HG03342 (cell line): ENCODE results near the gene SHD.

Experiments
- ATAC-seq: cut with Tn5 transposase; IDR thresholded peaks from one replicate; pipeline ENCODE4 v1.9.1; 2021; ENCODE audit warnings: mild to moderate bottlenecking, moderate library complexity; ENCODE audit not compliant: unreplicated experiment

Gene SHD

GRCh38 chr19:4297901-4298809, 19.1 kb downstream of the SHD start:
- no peak for ATAC-seq

- no peak for ATAC-seq
Measured at GRCh38 chr19:4298810-4299550, 19.9 kb downstream of the SHD start.

GRCh38 chr19:4300589-4300988, 21.5 kb downstream of the SHD start:
- ATAC-seq: no peak

GRCh38 chr19:4301590-4302242, 22.6 kb downstream of the SHD start:
- ATAC-seq: no peak

- ATAC-seq: no peak
Measured at GRCh38 chr19:4302243-4302640, 23.2 kb downstream of the SHD start, which contains the start of gene TMIGD2. TMIGD2 (minus strand) TSS chr19:4302389; CDS start chr19:4302385, 4 bp downstream.

- ATAC-seq: no peak
Measured at GRCh38 chr19:4303819-4304537, 24.9 kb downstream of the SHD start.

GRCh38 chr19:4304538-4305256, 25.6 kb downstream of the SHD start, which contains the start of gene FSD1:
FSD1 (plus strand) TSS chr19:4304598; CDS start chr19:4304747, 149 bp downstream.
- ATAC-seq: no peak

GRCh38 chr19:4305257-4305612, 26.2 kb downstream of the SHD start:
- no peak for ATAC-seq

- ATAC-seq: no peak
Measured at GRCh38 chr19:4305659-4306058, 26.6 kb downstream of the SHD start.

- no peak for ATAC-seq
Measured at GRCh38 chr19:4310247-4311121, 31.4 kb downstream of the SHD start.

- no peak for ATAC-seq
Measured at GRCh38 chr19:4313847-4314490, 34.9 kb downstream of the SHD start.

- no peak for ATAC-seq
Measured at GRCh38 chr19:4316956-4317355, 37.9 kb downstream of the SHD start.

GRCh38 chr19:4318460-4318859, 39.4 kb downstream of the SHD start:
- ATAC-seq: no peak

GRCh38 chr19:4319067-4319718, 40.1 kb downstream of the SHD start:
- ATAC-seq: no peak

- no peak for ATAC-seq
Measured at GRCh38 chr19:4320419-4320818, 41.4 kb downstream of the SHD start.

- ATAC-seq: no peak
Measured at GRCh38 chr19:4322942-4323665, 44.0 kb downstream of the SHD start.

- no peak for ATAC-seq
Measured at GRCh38 chr19:4323692-4324091, 44.6 kb downstream of the SHD start.
